Measurements from ENCODE around the gene CYP2W1.

- TF ChIP-seq ESRRA (CRISPR knock-in tag; IDR thresholded peaks at IDR 0.05; ENCODE audit: borderline replicate concordance) (no peak), HMGXB4 (CRISPR knock-in tag; IDR thresholded peaks at IDR 0.05) (no peak), TCF7 (CRISPR knock-in tag; IDR thresholded peaks at IDR 0.05; ENCODE audit: low read depth) (no peak), CREB1 (CRISPR knock-in tag; IDR thresholded peaks at IDR 0.05) (no peak)
- TF ChIP-seq, protein P1, sequence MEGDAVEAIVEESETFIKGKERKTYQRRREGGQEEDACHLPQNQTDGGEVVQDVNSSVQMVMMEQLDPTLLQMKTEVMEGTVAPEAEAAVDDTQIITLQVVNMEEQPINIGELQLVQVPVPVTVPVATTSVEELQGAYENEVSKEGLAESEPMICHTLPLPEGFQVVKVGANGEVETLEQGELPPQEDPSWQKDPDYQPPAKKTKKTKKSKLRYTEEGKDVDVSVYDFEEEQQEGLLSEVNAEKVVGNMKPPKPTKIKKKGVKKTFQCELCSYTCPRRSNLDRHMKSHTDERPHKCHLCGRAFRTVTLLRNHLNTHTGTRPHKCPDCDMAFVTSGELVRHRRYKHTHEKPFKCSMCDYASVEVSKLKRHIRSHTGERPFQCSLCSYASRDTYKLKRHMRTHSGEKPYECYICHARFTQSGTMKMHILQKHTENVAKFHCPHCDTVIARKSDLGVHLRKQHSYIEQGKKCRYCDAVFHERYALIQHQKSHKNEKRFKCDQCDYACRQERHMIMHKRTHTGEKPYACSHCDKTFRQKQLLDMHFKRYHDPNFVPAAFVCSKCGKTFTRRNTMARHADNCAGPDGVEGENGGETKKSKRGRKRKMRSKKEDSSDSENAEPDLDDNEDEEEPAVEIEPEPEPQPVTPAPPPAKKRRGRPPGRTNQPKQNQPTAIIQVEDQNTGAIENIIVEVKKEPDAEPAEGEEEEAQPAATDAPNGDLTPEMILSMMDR (IDR thresholded peaks at IDR 0.05): no peak
These were observed 3.0 kb upstream of the CYP2W1 start for GRCh38 chr7:979886-980571.
